IMR-90 (cell line): ENCODE results near the gene FGGY.

Source experiments
- CEBPB ChIP-seq: IDR thresholded peaks from 2 replicates; pipeline ENCODE4 v1.6.1; 2012; ENCODE audit warnings: low read depth, low read length, improper control_type of control experiment
- CHD1 ChIP-seq: IDR thresholded peaks from 2 replicates; pipeline ENCODE4 v1.6.1; 2012; ENCODE audit warnings: low read depth, low read length, improper control_type of control experiment
- CTCF ChIP-seq: conservative IDR thresholded peaks from 2 replicates; pipeline ENCODE4 v1.5.1; 2012; ENCODE audit warnings: mild to moderate bottlenecking, low read depth, low read length, improper control_type of control experiment
- MAFK ChIP-seq: IDR thresholded peaks from 2 replicates; pipeline ENCODE4 v1.6.1; 2012; ENCODE audit warnings: low read depth, low read length, improper control_type of control experiment
- MAZ ChIP-seq: IDR thresholded peaks from 2 replicates; pipeline ENCODE4 v1.6.1; 2012; ENCODE audit warnings: low read depth, mild to moderate bottlenecking, low read length, improper control_type of control experiment, moderate library complexity, borderline replicate concordance
- MXI1 ChIP-seq: IDR thresholded peaks from 2 replicates; pipeline ENCODE4 v1.6.1; 2012; ENCODE audit warnings: low read depth, mild to moderate bottlenecking, low read length, moderate library complexity, borderline replicate concordance
- POLR2A ChIP-seq: IDR thresholded peaks from 2 replicates; pipeline ENCODE4 v1.6.1; 2012; ENCODE audit warnings: mild to moderate bottlenecking, low read depth, low read length
- RCOR1 ChIP-seq: IDR thresholded peaks from 2 replicates; pipeline ENCODE4 v1.6.1; 2012; ENCODE audit warnings: mild to moderate bottlenecking, low read length, improper control_type of control experiment; ENCODE audit not compliant: insufficient replicate concordance
- RFX5 ChIP-seq: IDR thresholded peaks from 2 replicates; pipeline ENCODE4 v1.8.0; 2012; ENCODE audit warnings: low read depth, mild to moderate bottlenecking, low read length, moderate library complexity

GRCh38 chr1:59298026-59298583 is 1.2 kb downstream of the FGGY start:
- TF ChIP-seq CTCF (no peak), MAFK (no peak), RCOR1 (no peak), RFX5 (no peak), POLR2A (no peak), MXI1 (no peak), CHD1 (no peak), MAZ (no peak), CEBPB (no peak)
